IMR-90 (cell line): ENCODE data around the gene AQP5. TPM values are rescaled to one million over a fixed set of nuclear protein-coding genes. Genes with fewer than 3 reads are reported as not detected.
A peak's percentile ranks its signal among the peaks of the same experiment; 100 is the strongest.

Source experiments
- ATAC-seq: fragments of 200-7000 bp; cut with Tn5 transposase; 2 replicates; pipeline ENCODE4 v1.9.1; 2020; ENCODE audit warnings: low read depth, mild to moderate bottlenecking, moderate library complexity
- BruUV-seq: library from RNA; stranded (reverse); fragments of 400-500 nt; replicated peaks from 2 replicates; lab custom pipeline; 2021; lab: Mats Ljungman, UMichigan
- CTCF ChIA-PET: fragments of 300-600 bp; formaldehyde crosslinking; extraction: SDS; loops from one replicate; lab custom pipeline; 2021; ENCODE audit warnings: antibody characterized with exemption; lab: Yijun Ruan, JAX
- POLR2A ChIA-PET: fragments of 300-600 bp; sonication (Branson Sonifier 250); formaldehyde crosslinking; loops from one replicate; lab custom pipeline; 2022; ENCODE audit warnings: antibody characterized with exemption; ENCODE audit not compliant: unreplicated experiment; lab: Charles Lee
- DNase-seq: peaks from one replicate; pipeline ENCODE4 v3.0.0; 2013
- H2AFZ ChIP-seq: replicated peaks from 2 replicates; pipeline ENCODE3; 2013; ENCODE audit warnings: low read length, mild to moderate bottlenecking; ENCODE audit not compliant: poor library complexity
- H2AK5ac ChIP-seq: 2 replicates; pipeline ENCODE4 v1.6.1; 2013; ENCODE audit warnings: low read depth, low read length, inconsistent platforms
- H2AK9ac ChIP-seq: replicated peaks from 2 replicates; pipeline ENCODE3; 2013; ENCODE audit warnings: mild to moderate bottlenecking, low read depth, low read length, moderate library complexity; ENCODE audit not compliant: poor library complexity
- H2BK120ac ChIP-seq: 2 replicates; pipeline ENCODE4 v1.6.1; 2013; ENCODE audit warnings: low read depth, low read length, inconsistent platforms
- H2BK15ac ChIP-seq: 3 replicates; pipeline ENCODE4 v1.6.1; 2013; ENCODE audit warnings: low read depth, low read length, inconsistent platforms
- H2BK20ac ChIP-seq: 2 replicates; pipeline ENCODE4 v1.6.1; 2013; ENCODE audit warnings: low read depth, mild to moderate bottlenecking, inconsistent platforms, low read length, moderate library complexity
- H2BK5ac ChIP-seq: 2 replicates; pipeline ENCODE4 v1.6.1; 2013; ENCODE audit warnings: mild to moderate bottlenecking, low read depth, low read length, inconsistent platforms; ENCODE audit not compliant: poor library complexity, severe bottlenecking
- H3K14ac ChIP-seq: replicated peaks from 2 replicates; pipeline ENCODE4 v1.6.1; 2013; ENCODE audit warnings: low read depth, low read length, inconsistent platforms
- H3K18ac ChIP-seq: 2 replicates; pipeline ENCODE4 v1.6.1; 2013; ENCODE audit warnings: low read depth, low read length, control low read depth
- H3K23ac ChIP-seq: 2 replicates; pipeline ENCODE4 v1.6.1; 2013; ENCODE audit warnings: low read depth, low read length, inconsistent platforms
- H3K27ac ChIP-seq: 2 replicates; pipeline ENCODE4 v1.5.1; 2013; ENCODE audit warnings: mild to moderate bottlenecking, control low read depth, low read length; ENCODE audit not compliant: insufficient read depth
- H3K27me3 ChIP-seq: 2 replicates; pipeline ENCODE4 v1.6.1; 2013; ENCODE audit warnings: low read length; ENCODE audit not compliant: control insufficient read depth, insufficient read depth
- H3K36me3 ChIP-seq: 2 replicates; pipeline ENCODE4 v1.6.1; 2013; ENCODE audit warnings: low read length, mixed read lengths; ENCODE audit not compliant: control insufficient read depth, insufficient read depth
- H3K4ac ChIP-seq: 2 replicates; pipeline ENCODE4 v1.6.1; 2013; ENCODE audit warnings: low read depth, low read length, inconsistent platforms
- H3K4me1 ChIP-seq: 2 replicates; pipeline ENCODE4 v1.6.1; 2013; ENCODE audit warnings: low read length, mixed read lengths; ENCODE audit not compliant: control insufficient read depth, insufficient read depth
- H3K4me2 ChIP-seq: 2 replicates; pipeline ENCODE4 v1.6.1; 2013; ENCODE audit warnings: low read depth, mild to moderate bottlenecking, control low read depth, low read length, moderate library complexity
- H3K4me3 ChIP-seq: 2 replicates; pipeline ENCODE4 v1.5.1; 2013; ENCODE audit warnings: low read depth, mild to moderate bottlenecking, control low read depth, low read length, moderate library complexity; ENCODE audit not compliant: insufficient read depth
- H3K56ac ChIP-seq: 2 replicates; pipeline ENCODE4 v1.6.1; 2013; ENCODE audit warnings: low read length, inconsistent platforms; ENCODE audit not compliant: insufficient read depth; ENCODE audit errors: extremely low read depth
- H3K79me1 ChIP-seq, 2 experiments: 2 replicates each; pipeline ENCODE4 v1.6.1; 2013; ENCODE audit warnings: low read length in 2 of 2, inconsistent platforms in 1 of 2, low read depth in 1 of 2
- H3K9ac ChIP-seq: 2 replicates; pipeline ENCODE4 v1.6.1; 2013; ENCODE audit warnings: low read depth, low read length, control low read depth
- H3K9me1 ChIP-seq: 2 replicates; pipeline ENCODE4 v1.6.1; 2013; ENCODE audit warnings: low read length, inconsistent platforms; ENCODE audit not compliant: insufficient read depth
- H3K9me3 ChIP-seq: 2 replicates; pipeline ENCODE4 v1.6.1; 2013; ENCODE audit warnings: low read length; ENCODE audit not compliant: control insufficient read depth, insufficient read depth
- H4K20me1 ChIP-seq: 2 replicates; pipeline ENCODE4 v1.6.1; 2013; ENCODE audit warnings: low read length, inconsistent platforms; ENCODE audit not compliant: insufficient read depth
- H4K5ac ChIP-seq: 2 replicates; pipeline ENCODE4 v1.6.1; 2013; ENCODE audit warnings: mild to moderate bottlenecking, low read depth, low read length, control low read depth
- H4K8ac ChIP-seq, 2 experiments: 2 replicates each; pipeline ENCODE4 v1.6.1; 2013; ENCODE audit warnings: low read depth in 2 of 2, low read length in 2 of 2, control low read depth in 1 of 2, inconsistent platforms in 1 of 2
- H4K91ac ChIP-seq: 2 replicates; pipeline ENCODE4 v1.6.1; 2013; ENCODE audit warnings: low read depth, low read length, inconsistent platforms; ENCODE audit not compliant: insufficient read depth
- BHLHE40 ChIP-seq: fragments of 150-350 bp; IDR thresholded peaks from 2 replicates; pipeline ENCODE4 v1.6.1; 2016; ENCODE audit warnings: mild to moderate bottlenecking, low read depth, low read length
- CEBPB ChIP-seq: IDR thresholded peaks from 2 replicates; pipeline ENCODE4 v1.6.1; 2012; ENCODE audit warnings: low read depth, low read length, improper control_type of control experiment
- CHD1 ChIP-seq: IDR thresholded peaks from 2 replicates; pipeline ENCODE4 v1.6.1; 2012; ENCODE audit warnings: low read depth, low read length, improper control_type of control experiment
- CTCF ChIP-seq: conservative IDR thresholded peaks from 2 replicates; pipeline ENCODE4 v1.5.1; 2012; ENCODE audit warnings: mild to moderate bottlenecking, low read depth, low read length, improper control_type of control experiment
- FOS ChIP-seq: fragments of 150-350 bp; IDR thresholded peaks from 2 replicates; pipeline ENCODE4 v1.6.1; 2016; ENCODE audit warnings: low read depth, low read length
- MAFK ChIP-seq: IDR thresholded peaks from 2 replicates; pipeline ENCODE4 v1.6.1; 2012; ENCODE audit warnings: low read depth, low read length, improper control_type of control experiment
- MAZ ChIP-seq: IDR thresholded peaks from 2 replicates; pipeline ENCODE4 v1.6.1; 2012; ENCODE audit warnings: low read depth, mild to moderate bottlenecking, low read length, improper control_type of control experiment, moderate library complexity, borderline replicate concordance
- MXI1 ChIP-seq: IDR thresholded peaks from 2 replicates; pipeline ENCODE4 v1.6.1; 2012; ENCODE audit warnings: low read depth, mild to moderate bottlenecking, low read length, moderate library complexity, borderline replicate concordance
- NFE2L2 ChIP-seq: fragments of 150-350 bp; IDR thresholded peaks from 2 replicates; pipeline ENCODE4 v1.6.1; 2016; ENCODE audit warnings: low read depth, mild to moderate bottlenecking, low read length
- POLR2A ChIP-seq: IDR thresholded peaks from 2 replicates; pipeline ENCODE4 v1.6.1; 2012; ENCODE audit warnings: mild to moderate bottlenecking, low read depth, low read length
- RAD21 ChIP-seq: IDR thresholded peaks from 2 replicates; pipeline ENCODE4 v1.6.1; 2012; ENCODE audit warnings: low read length, improper control_type of control experiment
- RCOR1 ChIP-seq: IDR thresholded peaks from 2 replicates; pipeline ENCODE4 v1.6.1; 2012; ENCODE audit warnings: mild to moderate bottlenecking, low read length, improper control_type of control experiment; ENCODE audit not compliant: insufficient replicate concordance
- RFX5 ChIP-seq: IDR thresholded peaks from 2 replicates; pipeline ENCODE4 v1.8.0; 2012; ENCODE audit warnings: low read depth, mild to moderate bottlenecking, low read length, moderate library complexity
- SMC3 ChIP-seq: fragments of 150-350 bp; IDR thresholded peaks from 2 replicates; pipeline ENCODE4 v1.6.1; 2016; ENCODE audit warnings: low read depth, mild to moderate bottlenecking, antibody characterized with exemption, low read length, moderate library complexity
- WGBS, 2 experiments: methylation state at CpG; one replicate each; pipeline versions ENCODE4 v1.1.5 to v1.1.7; 2013; ENCODE audit warnings: missing lambda C conversion rate in 2 of 2; ENCODE audit not compliant: insufficient read length in 1 of 2; ENCODE audit errors: extremely low coverage in 2 of 2; 5-methylcytosine and 5-hydroxymethylcytosine counted together
- dilution Hi-C: fragments of 300-500 bp; cut with HindIII; formaldehyde crosslinking; loops from one replicate; pipeline ENCODE4 v1.14.3; 2018; ENCODE audit warnings: low sequenced_read_pairs; ENCODE audit not compliant: unreplicated experiment
- in situ Hi-C: fragments of 300-500 bp; cut with MboI; formaldehyde crosslinking; loops from 3 replicates; pipeline ENCODE4 v1.14.3; 2019; ENCODE audit warnings: low sequenced_read_pairs, inconsistent platforms, mixed read lengths
- intact Hi-C: fragments of 100-400 bp; cut with micrococcal nuclease; formaldehyde crosslinking; loops from 2 replicates; pipeline ENCODE4 v1.10.0; 2022
- polyA plus RNA-seq, 3 experiments: library from polyadenylated mRNA; depleted of rRNA; stranded (reverse); fragments of >200 nt; gene quantifications; 2 replicates each; pipeline ENCODE4 v1.2.3, GENCODE V29; 2012; ENCODE audit warnings: low replicate concordance in 1 of 3
- total RNA-seq: library from RNA; depleted of rRNA; stranded (reverse); fragments of >200 nt; gene quantifications from 2 replicates; pipeline ENCODE4 v1.2.3, GENCODE V29; 2012
- TF ChIP-seq, protein P1 (sequence below): fragments of 150-350 bp; IDR thresholded peaks from 2 replicates; pipeline ENCODE4 v1.6.1; 2017; ENCODE audit warnings: mild to moderate bottlenecking, antibody characterized with exemption, low read length, low read depth
- TF ChIP-seq, protein P2 (sequence below): fragments of 150-350 bp; IDR thresholded peaks from 2 replicates; pipeline ENCODE4 v1.6.1; 2016; ENCODE audit warnings: low read depth, mild to moderate bottlenecking, low read length, moderate library complexity, borderline replicate concordance

AQP5 gene
- total and polyA plus RNA-seq, 2 of the 4 experiments (the other 2 are of a cell fraction): not detected

- TF ChIP-seq MAZ (no peak), RAD21 (no peak), SMC3 (no peak), NFE2L2 (no peak), FOS (no peak), MAFK (no peak), RFX5 (no peak), CTCF (no peak), RCOR1 (no peak), POLR2A (no peak), CHD1 (no peak), BHLHE40 (no peak), MXI1 (no peak), CEBPB (no peak)
- TF ChIP-seq, protein P1, sequence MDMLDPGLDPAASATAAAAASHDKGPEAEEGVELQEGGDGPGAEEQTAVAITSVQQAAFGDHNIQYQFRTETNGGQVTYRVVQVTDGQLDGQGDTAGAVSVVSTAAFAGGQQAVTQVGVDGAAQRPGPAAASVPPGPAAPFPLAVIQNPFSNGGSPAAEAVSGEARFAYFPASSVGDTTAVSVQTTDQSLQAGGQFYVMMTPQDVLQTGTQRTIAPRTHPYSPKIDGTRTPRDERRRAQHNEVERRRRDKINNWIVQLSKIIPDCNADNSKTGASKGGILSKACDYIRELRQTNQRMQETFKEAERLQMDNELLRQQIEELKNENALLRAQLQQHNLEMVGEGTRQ: no peak
- TF ChIP-seq, protein P2, sequence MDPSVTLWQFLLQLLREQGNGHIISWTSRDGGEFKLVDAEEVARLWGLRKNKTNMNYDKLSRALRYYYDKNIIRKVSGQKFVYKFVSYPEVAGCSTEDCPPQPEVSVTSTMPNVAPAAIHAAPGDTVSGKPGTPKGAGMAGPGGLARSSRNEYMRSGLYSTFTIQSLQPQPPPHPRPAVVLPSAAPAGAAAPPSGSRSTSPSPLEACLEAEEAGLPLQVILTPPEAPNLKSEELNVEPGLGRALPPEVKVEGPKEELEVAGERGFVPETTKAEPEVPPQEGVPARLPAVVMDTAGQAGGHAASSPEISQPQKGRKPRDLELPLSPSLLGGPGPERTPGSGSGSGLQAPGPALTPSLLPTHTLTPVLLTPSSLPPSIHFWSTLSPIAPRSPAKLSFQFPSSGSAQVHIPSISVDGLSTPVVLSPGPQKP: no peak
- Histone ChIP-seq H3K4me1 (peaks cover 18% of the 10 kb centered on the region), H3K18ac (no peak overlapping the region), H3K9me1 (peaks cover 18% of the 10 kb centered on the region), H3K79me1 (peaks cover 3 to 39% of the 10 kb centered on the region in 2 experiments; a peak in 3 of 4 replicates), H3K14ac (no peak overlapping the region), H2AK5ac (no peak overlapping the region), H3K27ac (no peak overlapping the region), H3K9me3 (no peaks in the 10 kb centered on the region), H2BK20ac (no peak overlapping the region), H3K56ac (no peak overlapping the region), H2BK120ac (no peak overlapping the region), H3K4me3 (no peak overlapping the region), H3K27me3 (no peaks in the 10 kb centered on the region), H3K4ac (no peak overlapping the region), H2AK9ac (no peak overlapping the region), H2BK15ac (no peak overlapping the region), H4K8ac (no peak overlapping the region), H4K91ac (no peak overlapping the region), H4K5ac (no peak overlapping the region), H3K9ac (no peak overlapping the region), H4K20me1 (no peaks in the 10 kb centered on the region; the same call in 1 of the 2 replicates), H3K23ac (no peak overlapping the region), H3K36me3 (no peaks in the 10 kb centered on the region), H2BK5ac (no peak overlapping the region), H2AFZ (no peak overlapping the region), H3K4me2 (no peak overlapping the region)
- in situ Hi-C loops (no loop called here), dilution Hi-C loops (no loop called here), intact Hi-C loops (no loop called here)
- CTCF ChIA-PET: interaction anchor here (0.7 kb wide), 1 partner anchor 31 kb away, joined by 3 read pairs; no protein-coding TSS in a partner anchor
- BruUV-seq: no TSS peak
- POLR2A ChIA-PET: no interaction called here
- DNase-seq (peak; percentile 35), ATAC-seq (no peak)
- WGBS, 2 experiments: 100% methylated on average over 1 of the region's 5 CpGs; no CpG with 5 or more reads in 1 of the 2 experiments
Measured at GRCh38 chr12:49985981-49986380, 24.3 kb downstream of the AQP5 start.
